A673 (cell line): ENCODE results near the gene DOCK6.

ENCODE experiments used
- EZH2 ChIP-seq: fragments of 200-600 bp; sonication (generic); IDR thresholded peaks from 2 replicates; pipeline ENCODE4 v1.6.1; 2017; ENCODE audit warnings: borderline replicate concordance, low read depth, mild to moderate bottlenecking, mixed read lengths, antibody characterized with exemption, low read length; ENCODE audit not compliant: poor library complexity, severe bottlenecking
- TF ChIP-seq, protein P1 (sequence below): fragments of 300-800, 200-600 bp; sonication (generic); conservative IDR thresholded peaks from 2 replicates; pipeline ENCODE4 v1.5.1; 2017; ENCODE audit warnings: low read depth, mild to moderate bottlenecking, antibody characterized with exemption, low read length, moderate library complexity, mixed read lengths

GRCh38 chr19:11278670-11279069 is 16.3 kb upstream of the DOCK6 start:
- no peak for TF ChIP-seq EZH2
- TF ChIP-seq, protein P1, sequence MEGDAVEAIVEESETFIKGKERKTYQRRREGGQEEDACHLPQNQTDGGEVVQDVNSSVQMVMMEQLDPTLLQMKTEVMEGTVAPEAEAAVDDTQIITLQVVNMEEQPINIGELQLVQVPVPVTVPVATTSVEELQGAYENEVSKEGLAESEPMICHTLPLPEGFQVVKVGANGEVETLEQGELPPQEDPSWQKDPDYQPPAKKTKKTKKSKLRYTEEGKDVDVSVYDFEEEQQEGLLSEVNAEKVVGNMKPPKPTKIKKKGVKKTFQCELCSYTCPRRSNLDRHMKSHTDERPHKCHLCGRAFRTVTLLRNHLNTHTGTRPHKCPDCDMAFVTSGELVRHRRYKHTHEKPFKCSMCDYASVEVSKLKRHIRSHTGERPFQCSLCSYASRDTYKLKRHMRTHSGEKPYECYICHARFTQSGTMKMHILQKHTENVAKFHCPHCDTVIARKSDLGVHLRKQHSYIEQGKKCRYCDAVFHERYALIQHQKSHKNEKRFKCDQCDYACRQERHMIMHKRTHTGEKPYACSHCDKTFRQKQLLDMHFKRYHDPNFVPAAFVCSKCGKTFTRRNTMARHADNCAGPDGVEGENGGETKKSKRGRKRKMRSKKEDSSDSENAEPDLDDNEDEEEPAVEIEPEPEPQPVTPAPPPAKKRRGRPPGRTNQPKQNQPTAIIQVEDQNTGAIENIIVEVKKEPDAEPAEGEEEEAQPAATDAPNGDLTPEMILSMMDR = no peak
